T follicular helper cell (primary cell): Measurements from ENCODE around the gene METTL25B.

Experiments
- DNase-seq: peaks from one replicate; pipeline ENCODE4 v3.0.0-alpha.2; 2020; ENCODE audit warnings: low read depth

METTL25B gene

DNA sequence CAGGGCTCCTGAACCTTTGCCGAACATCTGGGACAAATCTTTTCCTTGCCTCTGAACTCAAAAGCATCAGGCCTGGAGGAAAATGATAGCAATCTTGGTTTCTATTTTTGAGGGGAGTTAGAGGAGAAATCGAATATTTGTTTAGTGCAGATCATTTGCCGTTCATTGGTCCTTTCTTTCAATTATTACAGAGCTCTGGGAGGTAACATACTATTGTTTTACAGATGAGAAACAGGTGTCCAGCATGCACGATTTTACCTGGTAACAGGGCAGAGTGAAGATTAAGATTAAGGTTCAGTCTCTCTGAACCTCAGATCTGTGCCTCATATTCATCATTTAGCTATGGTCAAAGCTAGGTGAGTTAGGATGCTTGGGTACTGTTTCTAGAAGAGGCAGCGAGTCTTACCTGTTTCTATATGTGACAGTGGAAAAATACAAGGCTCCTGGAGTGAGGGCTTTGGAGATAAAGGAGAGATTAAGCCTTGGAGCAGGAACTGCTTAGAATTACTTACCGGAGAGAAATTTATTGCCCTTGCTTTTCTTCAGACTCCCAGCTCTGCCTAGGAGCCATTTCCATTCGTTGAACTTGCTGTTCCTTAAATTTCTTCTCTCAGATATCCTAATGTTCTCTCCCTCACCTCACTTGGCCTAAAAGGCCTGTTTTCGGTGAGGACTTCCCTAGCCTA is 40.5 kb downstream of the METTL25B start:
- DNase-seq = no peak

DNA sequence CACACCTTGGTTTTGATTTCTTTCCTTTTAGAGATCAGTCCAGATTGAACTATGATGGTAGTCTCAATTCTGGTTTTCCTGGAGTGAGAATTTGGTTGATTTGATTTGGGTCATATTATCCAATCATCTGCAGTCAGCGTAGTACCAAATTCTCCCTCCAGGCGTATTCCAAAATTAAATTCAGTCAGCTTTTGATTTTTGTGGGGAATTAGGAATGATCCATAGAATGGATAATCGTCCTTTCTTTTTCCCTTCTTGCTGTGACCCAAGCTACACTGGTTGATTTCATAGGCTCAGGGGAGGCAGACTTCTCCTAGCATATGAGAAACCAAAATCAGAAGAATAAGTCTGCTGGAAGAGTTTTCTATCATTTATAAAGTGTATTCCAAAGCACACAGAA is 44.0 kb downstream of the METTL25B start:
- no peak for DNase-seq

DNA sequence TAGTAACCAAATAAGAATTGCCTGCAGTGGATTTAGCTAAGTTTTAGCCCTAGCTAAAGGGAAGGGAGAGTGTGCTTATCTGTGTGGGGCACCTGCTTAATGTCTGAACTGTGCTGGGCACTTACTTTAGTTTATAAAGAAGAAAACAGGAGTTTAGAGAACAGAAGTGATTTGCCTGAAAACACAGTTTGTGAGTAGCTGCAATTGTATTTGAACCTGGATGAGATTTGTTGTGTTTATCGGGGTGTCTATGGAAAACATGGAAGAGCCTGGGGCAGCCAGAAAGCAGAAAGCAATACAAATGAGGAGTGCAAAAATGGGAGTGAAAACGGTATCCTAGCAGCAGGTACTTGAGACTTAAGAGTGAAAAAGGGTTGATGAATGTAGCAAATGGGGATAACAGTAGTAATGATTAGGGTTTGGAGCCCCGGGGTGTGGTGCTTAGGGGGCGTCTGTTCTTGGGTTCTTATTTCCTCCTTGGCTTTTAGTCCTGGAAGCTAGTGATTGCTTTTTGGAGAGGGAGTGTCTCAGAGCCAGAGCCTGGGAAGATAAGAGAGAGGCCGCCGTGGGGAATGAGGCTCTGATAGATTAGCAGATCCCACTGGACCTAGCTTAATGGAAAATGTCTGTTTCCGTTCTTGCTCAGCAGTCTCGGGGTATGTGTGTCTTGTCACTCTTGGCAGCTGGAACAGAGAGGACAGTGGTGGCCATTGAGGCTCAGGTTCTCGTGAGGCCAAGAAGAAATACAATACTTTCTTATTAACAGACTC is 44.6 kb downstream of the METTL25B start:
- DNase-seq = no peak

GRCh38 chr1:156773607-156774006 is 45.3 kb downstream of the METTL25B start:
- no peak for DNase-seq

GRCh38 chr1:156775799-156776198 is 47.5 kb downstream of the METTL25B start:
- no peak for DNase-seq

DNA sequence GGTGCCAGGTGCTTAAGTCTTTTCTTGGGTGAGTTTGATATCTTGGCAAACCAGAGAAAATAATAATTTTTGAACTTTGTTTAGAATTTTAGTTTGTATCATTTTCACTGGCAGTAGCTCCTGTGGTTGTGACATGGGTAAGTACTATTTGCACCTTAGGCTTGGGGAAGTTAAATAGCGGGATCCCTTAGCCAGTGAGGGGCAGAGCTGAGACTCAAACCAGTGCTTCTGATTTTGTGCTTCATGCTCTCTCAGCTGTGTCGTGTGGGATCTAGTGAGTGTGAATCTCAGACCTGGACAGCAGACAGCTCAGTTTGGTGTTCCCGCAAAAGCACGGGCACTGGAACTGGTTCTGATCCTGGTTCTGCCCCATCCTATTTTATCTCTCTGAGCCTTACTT is 48.7 kb downstream of the METTL25B start:
- DNase-seq = no peak

GRCh38 chr1:156777573-156777972 is 49.3 kb downstream of the METTL25B start:
- DNase-seq = no peak

DNA sequence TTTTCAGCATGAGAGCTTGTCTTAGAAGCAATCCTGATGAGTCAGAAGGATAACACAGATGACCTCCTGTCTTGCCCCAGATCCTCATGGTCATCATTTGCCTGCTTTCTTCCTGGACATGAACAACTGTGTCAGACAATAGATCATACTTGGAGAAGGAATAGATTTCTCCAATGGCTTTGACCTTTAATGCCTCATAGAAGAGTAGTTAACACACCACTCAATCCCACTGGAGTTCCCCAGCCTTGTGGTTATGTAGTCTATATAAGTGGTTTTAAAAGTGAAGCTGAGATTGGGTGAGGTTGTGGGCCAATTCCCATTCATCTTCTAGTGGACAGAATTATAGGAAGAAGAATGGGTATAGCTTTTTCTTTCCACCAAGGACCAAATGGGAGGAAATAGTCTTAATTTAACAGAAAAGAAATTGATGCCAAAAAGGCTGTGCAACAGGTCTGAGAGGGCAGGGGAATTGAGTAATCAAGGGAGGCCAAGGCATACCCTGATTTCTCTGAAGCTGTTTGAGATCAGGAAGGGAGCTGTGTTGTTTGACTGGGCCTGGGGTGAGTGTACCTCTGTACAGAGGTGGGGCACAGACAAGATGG is 53.4 kb downstream of the METTL25B start:
- DNase-seq = no peak

DNA sequence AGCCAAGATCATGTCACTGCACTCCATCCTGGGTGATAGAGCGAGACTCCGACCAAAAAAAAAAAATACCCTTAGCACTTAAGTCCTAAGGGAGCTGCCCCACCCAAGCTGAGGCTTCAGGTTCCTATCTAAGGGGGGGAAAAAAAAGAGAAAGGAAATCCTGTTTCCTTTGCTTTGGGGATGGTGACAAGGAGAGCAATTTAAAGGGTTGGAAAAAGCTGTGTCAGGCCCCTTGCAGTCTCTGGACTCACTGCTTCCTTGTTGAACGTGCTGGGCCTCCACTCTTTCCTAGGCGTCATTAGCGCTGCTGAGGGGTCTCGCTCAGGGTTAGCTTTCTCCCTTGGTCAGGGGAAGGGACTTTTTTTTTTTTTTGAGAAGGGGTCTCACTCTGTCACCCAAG is 57.2 kb downstream of the METTL25B start:
- DNase-seq = no peak
